H1 (cell line): Measurements from ENCODE around the gene LY6G5B. TPM values are rescaled to one million over a fixed set of nuclear protein-coding genes. Genes with fewer than 3 reads are reported as not detected.

Source experiments
- CBX5 ChIP-seq: fragments of 300-800, 300-1000 bp; sonication (generic); IDR thresholded peaks from 2 replicates; pipeline ENCODE4 v1.7.1; 2016; ENCODE audit warnings: antibody characterized with exemption, low read length, low read depth
- CTBP2 ChIP-seq: IDR thresholded peaks from 2 replicates; pipeline ENCODE4 v1.7.0; 2011; ENCODE audit warnings: borderline replicate concordance, mild to moderate bottlenecking, moderate library complexity, mixed read lengths, low read length; ENCODE audit not compliant: insufficient read depth, insufficient read length
- EGR1 ChIP-seq: IDR thresholded peaks from 2 replicates; pipeline ENCODE4 v1.6.1; 2011; ENCODE audit warnings: low read depth, low read length, borderline replicate concordance
- EZH2 ChIP-seq: fragments of 200-600 bp; sonication (generic); IDR thresholded peaks from 2 replicates; pipeline ENCODE4 v1.7.1; 2012; ENCODE audit warnings: low read depth, mild to moderate bottlenecking, moderate library complexity, low read length, inconsistent platforms; ENCODE audit not compliant: severe bottlenecking
- GABPA ChIP-seq: IDR thresholded peaks from 2 replicates; pipeline ENCODE4 v1.6.1; 2011; ENCODE audit warnings: mild to moderate bottlenecking, low read length, moderate library complexity, borderline replicate concordance; ENCODE audit not compliant: insufficient read depth
- JUND ChIP-seq: IDR thresholded peaks from 2 replicates; pipeline ENCODE4 v1.6.1; 2011; ENCODE audit warnings: mild to moderate bottlenecking, improper control_type of control experiment, low read length
- POLR2A ChIP-seq, 2 experiments: IDR thresholded peaks; 1 replicate in 1 of 2; 2 replicates in 1 of 2; pipeline ENCODE4 v1.6.1; 2011; ENCODE audit warnings: low read depth in 2 of 2, low read length in 2 of 2, mild to moderate bottlenecking in 2 of 2; ENCODE audit errors: control extremely low read depth in 1 of 2
- RFX5 ChIP-seq: IDR thresholded peaks from 2 replicates; pipeline ENCODE4 v1.6.1; 2011; ENCODE audit warnings: low read depth, low read length, improper control_type of control experiment, borderline replicate concordance
- RXRA ChIP-seq: IDR thresholded peaks from 2 replicates; pipeline ENCODE4 v1.6.1; 2011; ENCODE audit warnings: low read depth, mild to moderate bottlenecking, low read length, moderate library complexity; ENCODE audit not compliant: insufficient read depth
- polyA plus RNA-seq, 7 experiments: library from polyadenylated mRNA; depleted of rRNA in 3 of 7; stranded (reverse) in 5 of 7; unstranded in 2 of 7; fragments of >200 nt in 5 of 7; fragments of 200-250 nt in 2 of 7; gene quantifications; 1 replicate in 5 of 7; 2 replicates in 1 of 7; 4 replicates in 1 of 7; pipeline versions ENCODE4 v1.2.1 to v1.2.3, GENCODE V29; 2011 to 2013; ENCODE audit warnings: missing spikeins in 2 of 7, mixed read lengths in 2 of 7
- total RNA-seq: library from RNA; stranded (reverse); fragmentation: NEBNext Ultra II Directional; extraction: Animal tissue kit (Norgen Biotek cat#: 25700); gene quantifications from 2 replicates; pipeline ENCODE4 v1.2.1, GENCODE V29; 2021
- TF ChIP-seq, protein P1 (sequence below): fragments of 300-600 bp; sonication (generic); IDR thresholded peaks from 2 replicates; pipeline ENCODE4 v1.7.1; 2012; ENCODE audit warnings: low read length, moderate library complexity, mild to moderate bottlenecking, inconsistent platforms; ENCODE audit not compliant: insufficient replicate concordance
- TF ChIP-seq, protein P2 (sequence below): IDR thresholded peaks from 2 replicates; pipeline ENCODE4 v1.6.1; 2011; ENCODE audit warnings: low read length, improper control_type of control experiment

LY6G5B gene
- total and polyA plus RNA-seq, 2 of the 8 experiments (the other 6 are each of a cell fraction or from before 2014, with no cell fraction given), result 10.6 to 12.6 TPM

DNA sequence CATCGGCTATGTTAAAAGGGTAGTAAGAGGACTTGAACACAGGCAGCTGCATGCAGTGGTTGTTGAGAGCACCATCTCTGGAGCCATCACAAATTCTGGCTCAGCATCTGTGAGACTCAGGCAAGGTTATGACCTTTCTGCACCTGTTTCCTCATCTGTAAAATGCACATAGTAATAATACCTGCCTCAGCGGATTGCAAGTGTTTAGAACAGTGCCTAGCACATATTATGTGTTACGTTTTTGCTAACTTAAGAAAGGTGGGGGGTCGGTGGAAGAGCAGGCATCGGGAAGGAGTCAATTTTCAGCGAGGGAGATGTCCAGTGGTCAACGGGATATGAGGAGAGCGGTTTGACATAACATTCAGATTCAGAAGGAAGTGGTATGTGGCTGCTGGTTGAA lies 8.2 kb downstream of the LY6G5B start (continued):
- TF ChIP-seq, protein P1, sequence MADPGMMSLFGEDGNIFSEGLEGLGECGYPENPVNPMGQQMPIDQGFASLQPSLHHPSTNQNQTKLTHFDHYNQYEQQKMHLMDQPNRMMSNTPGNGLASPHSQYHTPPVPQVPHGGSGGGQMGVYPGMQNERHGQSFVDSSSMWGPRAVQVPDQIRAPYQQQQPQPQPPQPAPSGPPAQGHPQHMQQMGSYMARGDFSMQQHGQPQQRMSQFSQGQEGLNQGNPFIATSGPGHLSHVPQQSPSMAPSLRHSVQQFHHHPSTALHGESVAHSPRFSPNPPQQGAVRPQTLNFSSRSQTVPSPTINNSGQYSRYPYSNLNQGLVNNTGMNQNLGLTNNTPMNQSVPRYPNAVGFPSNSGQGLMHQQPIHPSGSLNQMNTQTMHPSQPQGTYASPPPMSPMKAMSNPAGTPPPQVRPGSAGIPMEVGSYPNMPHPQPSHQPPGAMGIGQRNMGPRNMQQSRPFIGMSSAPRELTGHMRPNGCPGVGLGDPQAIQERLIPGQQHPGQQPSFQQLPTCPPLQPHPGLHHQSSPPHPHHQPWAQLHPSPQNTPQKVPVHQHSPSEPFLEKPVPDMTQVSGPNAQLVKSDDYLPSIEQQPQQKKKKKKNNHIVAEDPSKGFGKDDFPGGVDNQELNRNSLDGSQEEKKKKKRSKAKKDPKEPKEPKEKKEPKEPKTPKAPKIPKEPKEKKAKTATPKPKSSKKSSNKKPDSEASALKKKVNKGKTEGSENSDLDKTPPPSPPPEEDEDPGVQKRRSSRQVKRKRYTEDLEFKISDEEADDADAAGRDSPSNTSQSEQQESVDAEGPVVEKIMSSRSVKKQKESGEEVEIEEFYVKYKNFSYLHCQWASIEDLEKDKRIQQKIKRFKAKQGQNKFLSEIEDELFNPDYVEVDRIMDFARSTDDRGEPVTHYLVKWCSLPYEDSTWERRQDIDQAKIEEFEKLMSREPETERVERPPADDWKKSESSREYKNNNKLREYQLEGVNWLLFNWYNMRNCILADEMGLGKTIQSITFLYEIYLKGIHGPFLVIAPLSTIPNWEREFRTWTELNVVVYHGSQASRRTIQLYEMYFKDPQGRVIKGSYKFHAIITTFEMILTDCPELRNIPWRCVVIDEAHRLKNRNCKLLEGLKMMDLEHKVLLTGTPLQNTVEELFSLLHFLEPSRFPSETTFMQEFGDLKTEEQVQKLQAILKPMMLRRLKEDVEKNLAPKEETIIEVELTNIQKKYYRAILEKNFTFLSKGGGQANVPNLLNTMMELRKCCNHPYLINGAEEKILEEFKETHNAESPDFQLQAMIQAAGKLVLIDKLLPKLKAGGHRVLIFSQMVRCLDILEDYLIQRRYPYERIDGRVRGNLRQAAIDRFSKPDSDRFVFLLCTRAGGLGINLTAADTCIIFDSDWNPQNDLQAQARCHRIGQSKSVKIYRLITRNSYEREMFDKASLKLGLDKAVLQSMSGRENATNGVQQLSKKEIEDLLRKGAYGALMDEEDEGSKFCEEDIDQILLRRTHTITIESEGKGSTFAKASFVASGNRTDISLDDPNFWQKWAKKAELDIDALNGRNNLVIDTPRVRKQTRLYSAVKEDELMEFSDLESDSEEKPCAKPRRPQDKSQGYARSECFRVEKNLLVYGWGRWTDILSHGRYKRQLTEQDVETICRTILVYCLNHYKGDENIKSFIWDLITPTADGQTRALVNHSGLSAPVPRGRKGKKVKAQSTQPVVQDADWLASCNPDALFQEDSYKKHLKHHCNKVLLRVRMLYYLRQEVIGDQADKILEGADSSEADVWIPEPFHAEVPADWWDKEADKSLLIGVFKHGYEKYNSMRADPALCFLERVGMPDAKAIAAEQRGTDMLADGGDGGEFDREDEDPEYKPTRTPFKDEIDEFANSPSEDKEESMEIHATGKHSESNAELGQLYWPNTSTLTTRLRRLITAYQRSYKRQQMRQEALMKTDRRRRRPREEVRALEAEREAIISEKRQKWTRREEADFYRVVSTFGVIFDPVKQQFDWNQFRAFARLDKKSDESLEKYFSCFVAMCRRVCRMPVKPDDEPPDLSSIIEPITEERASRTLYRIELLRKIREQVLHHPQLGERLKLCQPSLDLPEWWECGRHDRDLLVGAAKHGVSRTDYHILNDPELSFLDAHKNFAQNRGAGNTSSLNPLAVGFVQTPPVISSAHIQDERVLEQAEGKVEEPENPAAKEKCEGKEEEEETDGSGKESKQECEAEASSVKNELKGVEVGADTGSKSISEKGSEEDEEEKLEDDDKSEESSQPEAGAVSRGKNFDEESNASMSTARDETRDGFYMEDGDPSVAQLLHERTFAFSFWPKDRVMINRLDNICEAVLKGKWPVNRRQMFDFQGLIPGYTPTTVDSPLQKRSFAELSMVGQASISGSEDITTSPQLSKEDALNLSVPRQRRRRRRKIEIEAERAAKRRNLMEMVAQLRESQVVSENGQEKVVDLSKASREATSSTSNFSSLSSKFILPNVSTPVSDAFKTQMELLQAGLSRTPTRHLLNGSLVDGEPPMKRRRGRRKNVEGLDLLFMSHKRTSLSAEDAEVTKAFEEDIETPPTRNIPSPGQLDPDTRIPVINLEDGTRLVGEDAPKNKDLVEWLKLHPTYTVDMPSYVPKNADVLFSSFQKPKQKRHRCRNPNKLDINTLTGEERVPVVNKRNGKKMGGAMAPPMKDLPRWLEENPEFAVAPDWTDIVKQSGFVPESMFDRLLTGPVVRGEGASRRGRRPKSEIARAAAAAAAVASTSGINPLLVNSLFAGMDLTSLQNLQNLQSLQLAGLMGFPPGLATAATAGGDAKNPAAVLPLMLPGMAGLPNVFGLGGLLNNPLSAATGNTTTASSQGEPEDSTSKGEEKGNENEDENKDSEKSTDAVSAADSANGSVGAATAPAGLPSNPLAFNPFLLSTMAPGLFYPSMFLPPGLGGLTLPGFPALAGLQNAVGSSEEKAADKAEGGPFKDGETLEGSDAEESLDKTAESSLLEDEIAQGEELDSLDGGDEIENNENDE, result no peak
- no peak for TF ChIP-seq EGR1
- no peak for TF ChIP-seq RXRA
- TF ChIP-seq CTBP2, result no peak
- TF ChIP-seq JUND, result no peak
- no peak for TF ChIP-seq EZH2
- TF ChIP-seq RFX5, result no peak
- TF ChIP-seq GABPA, result no peak
- TF ChIP-seq CBX5, result no peak
- TF ChIP-seq POLR2A (IDR thresholded peaks at IDR 0.05; ENCODE audit: control extremely low read depth in 1 of 2, low read depth in 2 of 2, low read length in 2 of 2), result no peak
- TF ChIP-seq, protein P2, sequence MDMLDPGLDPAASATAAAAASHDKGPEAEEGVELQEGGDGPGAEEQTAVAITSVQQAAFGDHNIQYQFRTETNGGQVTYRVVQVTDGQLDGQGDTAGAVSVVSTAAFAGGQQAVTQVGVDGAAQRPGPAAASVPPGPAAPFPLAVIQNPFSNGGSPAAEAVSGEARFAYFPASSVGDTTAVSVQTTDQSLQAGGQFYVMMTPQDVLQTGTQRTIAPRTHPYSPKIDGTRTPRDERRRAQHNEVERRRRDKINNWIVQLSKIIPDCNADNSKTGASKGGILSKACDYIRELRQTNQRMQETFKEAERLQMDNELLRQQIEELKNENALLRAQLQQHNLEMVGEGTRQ, result no peak
